GM19397 (cell line): ENCODE data around the gene GALNT15.

ENCODE experiments used
- ATAC-seq: cut with Tn5 transposase; IDR thresholded peaks from one replicate; pipeline ENCODE4 v1.9.1; 2021; ENCODE audit warnings: mild to moderate bottlenecking, moderate library complexity; ENCODE audit not compliant: unreplicated experiment

Gene GALNT15

DNA sequence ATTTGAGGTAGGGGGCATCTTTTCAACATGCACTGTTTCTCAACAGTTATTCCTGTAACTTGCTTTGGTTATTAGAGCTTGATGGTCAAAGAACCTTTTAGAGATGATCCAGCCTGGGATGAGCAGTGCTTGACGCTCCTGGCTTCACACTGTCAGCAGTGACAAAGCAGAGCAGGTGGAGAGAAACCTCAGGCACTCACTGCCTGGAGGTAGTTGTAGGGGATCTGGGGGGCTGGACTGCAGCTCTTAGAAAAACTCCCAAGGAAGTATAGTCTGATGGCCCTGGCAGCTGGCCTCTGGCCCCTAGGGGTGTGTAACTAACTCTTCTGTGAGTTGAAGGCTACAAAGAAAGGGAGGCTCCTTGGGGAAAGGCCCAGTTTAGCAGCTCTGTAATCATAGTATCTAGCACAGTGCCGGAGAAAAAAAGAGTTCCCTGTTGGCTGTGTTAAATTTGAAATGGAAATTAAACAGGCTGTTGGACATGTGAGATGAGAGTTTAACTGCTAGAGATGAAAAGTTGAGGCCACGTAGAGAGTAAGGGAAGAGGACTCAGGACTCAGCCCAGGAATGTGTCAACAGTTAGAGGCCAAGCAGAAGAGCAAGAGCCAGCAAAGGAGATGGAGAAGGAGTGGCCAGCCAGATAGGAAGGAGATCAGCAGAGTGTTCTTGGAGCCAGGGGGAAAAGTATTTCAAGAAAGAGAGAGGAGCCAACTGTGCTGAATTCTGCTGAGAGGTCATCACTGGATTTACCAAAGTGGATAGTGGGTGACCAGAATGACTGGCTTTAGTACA lies 104.7 kb downstream of the GALNT15 start:
- no peak for ATAC-seq

DNA sequence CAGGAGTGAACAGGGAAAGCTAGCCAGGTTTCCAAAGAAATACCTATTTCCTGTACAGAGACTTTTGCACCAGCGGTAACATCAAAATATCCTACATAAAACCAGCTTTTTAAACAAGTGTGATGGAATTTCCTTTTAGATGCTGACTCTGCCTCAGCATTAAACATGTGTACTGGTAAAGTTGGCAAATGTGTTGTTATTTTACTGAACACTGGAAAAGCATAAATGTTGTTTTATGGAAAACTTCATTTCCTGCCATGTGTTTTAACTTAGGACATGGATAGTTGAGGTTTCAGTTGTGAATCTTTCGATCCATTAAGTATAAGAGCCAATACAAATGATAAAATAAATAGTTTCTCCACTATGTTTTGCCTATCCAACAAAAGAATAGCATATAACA lies 106.2 kb downstream of the GALNT15 start:
- no peak for ATAC-seq
